ENCODE measurements around the gene QSOX1.

QSOX1 gene

DNA sequence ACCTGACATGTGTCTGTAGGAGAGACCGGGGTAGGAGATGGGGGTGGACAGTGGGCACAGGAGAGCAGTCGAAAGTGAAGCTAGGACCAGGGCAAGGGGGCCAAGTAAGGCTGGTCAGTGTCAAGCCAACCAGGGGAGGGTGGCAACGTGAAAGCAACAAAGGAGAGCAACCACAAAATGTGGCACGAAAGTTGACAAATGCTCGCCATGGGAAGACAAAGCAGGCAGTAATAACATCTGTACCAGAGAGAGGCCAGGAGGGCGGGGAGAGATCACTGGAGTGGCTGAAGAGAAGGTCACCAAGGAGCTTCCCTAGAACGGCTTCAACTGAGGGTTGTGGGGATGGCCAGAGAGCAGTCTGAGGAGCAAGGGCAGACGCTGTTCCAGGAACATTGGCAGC, 17.0 kb downstream of the QSOX1 start:
- H3K4me3 ChIP-seq (ENCODE audit: low read length), result no peak overlapping the region
- TF ChIP-seq ZNF274 (IDR thresholded peaks at IDR 0.05; ENCODE audit: low read depth, low read length), result no peak

DNA sequence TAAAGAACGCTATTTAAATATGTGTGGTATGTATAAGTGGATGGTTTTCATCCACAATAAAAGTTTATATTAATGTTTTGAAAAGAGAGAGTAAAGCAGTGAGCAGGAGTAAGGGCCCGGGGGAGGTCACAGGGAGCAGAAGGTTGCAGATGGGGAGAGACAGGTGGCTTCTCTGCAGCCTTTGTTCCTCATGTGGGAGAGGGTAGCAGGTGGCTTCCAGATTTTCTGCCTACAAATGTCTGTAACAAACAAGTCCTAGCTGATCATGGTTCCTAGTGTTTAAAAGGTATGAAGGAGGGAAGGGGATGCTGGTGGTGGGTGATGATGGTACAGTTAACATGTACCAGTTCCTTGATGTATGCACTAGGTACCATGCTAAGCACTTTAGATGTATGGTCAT, 18.8 kb downstream of the QSOX1 start:
- H3K4me3 ChIP-seq (ENCODE audit: low read length), result no peak overlapping the region

DNA sequence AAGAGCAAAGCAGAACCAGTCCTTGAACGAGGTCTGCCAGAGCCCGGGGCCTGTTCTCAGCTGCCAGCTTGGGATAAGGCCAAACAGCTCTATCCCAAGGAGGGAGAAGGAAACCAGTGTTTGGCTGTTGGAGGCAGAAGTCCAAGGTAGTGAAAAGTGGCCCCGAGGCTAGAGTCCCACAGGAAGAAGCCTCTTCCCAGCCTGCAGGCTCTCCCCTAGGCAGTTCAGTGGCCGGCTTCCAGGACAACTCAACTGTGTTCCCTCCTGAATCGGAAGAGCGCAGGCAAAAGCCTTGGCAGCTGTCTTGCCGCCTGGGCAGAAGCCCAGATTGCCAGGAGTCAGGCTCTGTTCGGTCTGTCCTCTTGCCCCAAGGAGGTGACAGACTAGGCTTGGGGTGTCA, 19.3 kb downstream of the QSOX1 start:
- TF ChIP-seq ZNF274 (IDR thresholded peaks at IDR 0.05; ENCODE audit: low read depth, low read length), result no peak
- H3K4me3 ChIP-seq (ENCODE audit: low read length), result no peak overlapping the region

More for the DNA sequence above, 18.8 kb downstream of the QSOX1 start:
- TF ChIP-seq ZNF274 (IDR thresholded peaks at IDR 0.05; ENCODE audit: low read depth, low read length), result no peak

DNA sequence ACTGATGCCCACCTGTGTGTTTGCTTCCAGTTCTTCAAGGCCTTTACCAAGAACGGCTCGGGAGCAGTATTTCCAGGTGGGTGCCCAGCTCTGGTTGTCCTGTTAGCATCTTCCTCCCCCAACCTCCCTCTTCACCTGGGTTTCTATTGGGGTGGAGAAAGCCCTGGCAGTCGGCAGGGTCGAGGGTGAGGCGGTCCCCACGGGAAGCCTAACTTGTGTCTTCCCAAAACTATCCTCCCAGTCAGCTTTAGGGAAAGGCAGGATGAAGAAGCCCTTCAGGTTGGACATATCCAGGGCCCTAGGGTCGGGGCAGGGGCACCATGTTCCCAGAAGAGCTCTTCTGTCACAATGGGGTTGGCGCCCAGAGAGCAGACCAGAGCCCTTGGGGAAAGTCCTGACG, 20.6 kb downstream of the QSOX1 start:
- H3K4me3 ChIP-seq (ENCODE audit: low read length), result no peak overlapping the region
- TF ChIP-seq ZNF274 (IDR thresholded peaks at IDR 0.05; ENCODE audit: low read depth, low read length), result no peak

DNA sequence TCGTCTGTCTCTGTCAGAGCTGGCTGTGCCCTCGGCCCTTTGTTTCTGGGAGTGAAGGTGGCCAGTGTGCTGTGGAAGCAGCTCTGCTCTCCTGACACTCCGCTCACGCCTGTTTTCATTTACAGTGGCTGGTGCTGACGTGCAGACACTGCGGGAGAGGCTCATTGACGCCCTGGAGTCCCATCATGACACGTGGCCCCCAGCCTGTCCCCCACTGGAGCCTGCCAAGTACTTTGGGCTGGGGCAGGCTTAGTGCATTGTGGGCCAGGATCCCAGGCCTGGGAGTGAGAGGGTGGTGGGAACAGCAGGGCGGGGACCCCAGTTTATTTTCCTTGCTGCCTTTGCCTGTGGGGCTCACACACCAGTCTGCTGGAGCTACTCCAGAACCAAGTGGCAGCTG, 21.1 kb downstream of the QSOX1 start:
- no peak overlapping the region for H3K4me3 ChIP-seq (ENCODE audit: low read length)
- TF ChIP-seq ZNF274 (IDR thresholded peaks at IDR 0.05; ENCODE audit: low read depth, low read length), result no peak

DNA sequence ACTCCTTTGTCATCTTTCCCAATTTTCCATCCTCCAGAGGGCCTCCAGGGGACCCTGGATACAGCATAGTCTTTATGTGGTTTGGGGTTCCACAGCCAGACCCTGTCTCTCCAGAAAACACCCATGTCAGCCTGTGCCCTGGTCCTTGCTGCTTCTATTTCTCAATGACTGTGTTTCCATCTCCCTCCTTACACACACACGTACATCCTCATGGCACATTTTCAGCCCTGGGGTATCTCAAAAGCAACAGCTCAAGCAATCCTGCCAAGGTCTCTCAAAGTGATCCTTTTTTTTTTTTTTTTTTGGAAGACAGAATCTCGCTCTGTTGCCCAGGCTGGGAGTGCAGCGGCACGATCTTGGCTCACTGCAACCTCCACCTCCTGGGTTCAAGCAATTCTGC, 22.3 kb downstream of the QSOX1 start:
- no peak overlapping the region for H3K4me3 ChIP-seq (ENCODE audit: low read length)
- no peak for TF ChIP-seq ZNF274 (IDR thresholded peaks at IDR 0.05; ENCODE audit: low read depth, low read length)

DNA sequence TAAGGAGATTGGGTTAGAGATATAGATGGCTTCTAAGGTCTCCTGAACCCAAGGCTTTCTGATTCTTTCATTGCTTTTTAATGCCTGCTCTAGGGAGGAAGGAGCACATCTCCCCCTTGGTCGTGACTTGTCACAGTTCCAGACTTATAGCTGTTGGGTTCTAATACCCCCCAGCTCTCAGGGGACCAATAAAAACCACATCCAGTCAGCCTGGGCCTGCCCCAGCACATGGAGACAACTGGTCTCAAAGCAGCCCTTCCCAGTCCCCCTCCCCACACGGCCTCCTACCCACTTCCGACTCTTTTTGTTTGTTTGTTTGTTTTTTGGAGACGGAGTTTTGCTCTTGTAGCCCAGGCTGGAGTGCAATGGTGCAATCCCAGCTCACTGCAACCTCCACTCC, 23.3 kb downstream of the QSOX1 start:
- H3K4me3 ChIP-seq (ENCODE audit: low read length), result no peak overlapping the region
- TF ChIP-seq ZNF274 (IDR thresholded peaks at IDR 0.05; ENCODE audit: low read depth, low read length), result no peak

DNA sequence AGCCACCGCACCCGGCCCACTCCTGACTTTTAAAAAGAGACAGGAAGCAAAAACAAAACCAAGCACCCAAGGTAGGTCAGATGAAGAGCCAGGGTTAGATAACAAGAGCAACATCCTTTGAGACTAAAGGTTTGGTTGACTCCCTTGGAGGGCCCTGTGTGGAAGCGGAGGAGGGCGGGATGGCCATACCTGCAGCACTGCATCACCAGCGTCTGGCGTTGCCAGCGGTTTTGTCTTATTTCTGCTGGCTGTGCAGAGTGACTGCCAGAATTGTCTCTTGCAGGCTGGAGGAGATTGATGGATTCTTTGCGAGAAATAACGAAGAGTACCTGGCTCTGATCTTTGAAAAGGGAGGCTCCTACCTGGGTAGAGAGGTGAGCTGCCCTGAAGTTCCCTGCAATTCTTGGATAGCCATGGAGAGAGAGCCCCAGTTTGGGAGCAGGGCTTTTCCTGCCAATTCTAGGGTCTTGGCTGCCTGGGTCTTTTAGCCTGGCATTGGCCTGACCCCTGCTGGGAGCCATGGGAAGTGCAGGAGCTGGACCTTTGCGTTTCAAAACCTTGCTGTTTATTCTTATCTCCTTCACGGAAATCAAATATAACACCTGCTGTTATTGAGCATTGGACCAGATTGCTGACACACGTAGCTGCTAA, 24.0 kb downstream of the QSOX1 start:
- no peak overlapping the region for H3K4me3 ChIP-seq (ENCODE audit: low read length)
- no peak for TF ChIP-seq ZNF274 (IDR thresholded peaks at IDR 0.05; ENCODE audit: low read depth, low read length)

DNA sequence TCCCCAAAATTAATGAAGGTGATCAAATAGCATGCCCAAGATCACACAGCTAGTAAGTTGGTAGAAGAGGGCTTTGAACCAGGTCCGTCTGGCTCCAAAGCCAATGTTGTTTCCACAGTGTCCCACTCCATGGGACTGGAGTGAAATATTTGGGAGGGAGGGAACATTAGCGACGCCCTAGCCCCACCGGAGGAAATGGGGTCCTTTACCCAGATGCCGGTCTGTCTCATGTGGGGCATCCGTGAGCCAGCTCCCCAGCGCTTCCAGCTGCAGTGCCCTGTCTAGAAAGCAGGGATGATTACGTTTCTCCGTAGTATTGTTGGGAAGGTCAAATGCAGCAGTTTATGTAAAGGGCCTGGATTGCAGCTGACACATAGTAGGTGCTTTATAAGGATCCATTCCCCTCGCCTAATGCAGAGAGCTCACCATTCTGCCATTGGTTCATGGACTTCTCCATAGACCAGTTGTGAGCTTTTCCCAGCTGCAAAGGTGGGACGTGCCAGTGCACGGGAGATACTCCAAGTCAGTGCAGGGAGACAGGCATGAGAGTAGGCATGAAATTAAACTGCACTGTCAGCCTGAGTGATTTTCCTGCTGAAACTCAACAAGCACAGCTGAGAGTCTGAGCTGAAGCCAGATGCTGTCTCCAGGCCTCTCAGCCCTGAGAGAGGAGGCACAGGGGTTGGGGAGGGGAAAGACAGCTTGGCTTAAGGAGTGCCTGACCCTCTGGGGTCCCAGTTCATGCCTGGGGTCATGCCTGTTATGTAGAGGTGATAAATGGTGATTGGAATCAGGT, 24.7 kb downstream of the QSOX1 start:
- no peak overlapping the region for H3K4me3 ChIP-seq (ENCODE audit: low read length)
- no peak for TF ChIP-seq ZNF274 (IDR thresholded peaks at IDR 0.05; ENCODE audit: low read depth, low read length)

DNA sequence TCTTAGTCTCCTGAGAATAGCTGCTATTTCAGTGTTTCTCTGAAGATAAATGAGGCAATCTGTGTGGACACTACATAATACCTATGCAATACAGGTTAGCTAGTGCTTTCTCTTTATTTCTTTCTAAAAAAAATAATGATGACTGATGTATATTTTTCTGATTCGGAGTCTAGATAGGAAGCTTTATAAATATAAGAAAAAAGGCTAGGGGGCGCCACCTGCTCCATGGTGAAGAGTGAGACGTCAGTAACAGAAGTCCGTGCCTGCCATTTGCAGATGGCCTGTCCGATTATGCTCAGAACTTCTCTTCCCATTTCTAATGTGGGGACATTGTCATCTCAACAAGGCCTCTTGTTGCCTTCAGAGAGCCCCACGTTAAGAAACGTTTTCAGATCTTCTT, 26.4 kb downstream of the QSOX1 start:
- H3K4me3 ChIP-seq (ENCODE audit: low read length), result no peak overlapping the region
- TF ChIP-seq ZNF274 (IDR thresholded peaks at IDR 0.05; ENCODE audit: low read depth, low read length), result no peak

DNA sequence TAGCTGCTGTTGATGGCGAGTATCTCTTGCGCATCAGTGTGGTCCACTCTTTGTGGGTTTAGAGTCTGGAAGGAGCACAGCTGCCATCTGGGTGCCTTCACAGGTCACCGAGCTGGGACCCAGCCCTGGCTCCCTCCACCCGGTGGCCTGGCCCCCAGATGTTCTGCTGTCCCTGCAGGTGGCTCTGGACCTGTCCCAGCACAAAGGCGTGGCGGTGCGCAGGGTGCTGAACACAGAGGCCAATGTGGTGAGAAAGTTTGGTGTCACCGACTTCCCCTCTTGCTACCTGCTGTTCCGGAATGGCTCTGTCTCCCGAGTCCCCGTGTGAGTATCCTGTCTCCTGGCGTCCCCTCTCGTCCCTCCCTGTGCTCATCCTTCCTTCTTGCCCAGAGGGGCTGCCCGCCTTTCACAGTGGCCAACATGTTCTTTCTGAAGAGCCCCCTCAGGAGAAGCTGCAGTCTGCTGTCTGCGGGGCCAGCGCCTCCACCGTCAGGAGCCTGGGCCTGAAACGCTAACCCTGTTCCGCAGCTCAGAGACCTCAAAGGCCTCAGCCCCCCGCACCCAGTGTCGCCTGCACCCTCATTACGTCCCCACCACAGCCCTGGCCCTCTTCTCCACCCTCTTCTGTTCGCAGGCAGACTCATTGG, 27.4 kb downstream of the QSOX1 start:
- no peak for TF ChIP-seq ZNF274 (IDR thresholded peaks at IDR 0.05; ENCODE audit: low read depth, low read length)
- H3K4me3 ChIP-seq (ENCODE audit: low read length), result no peak overlapping the region

DNA sequence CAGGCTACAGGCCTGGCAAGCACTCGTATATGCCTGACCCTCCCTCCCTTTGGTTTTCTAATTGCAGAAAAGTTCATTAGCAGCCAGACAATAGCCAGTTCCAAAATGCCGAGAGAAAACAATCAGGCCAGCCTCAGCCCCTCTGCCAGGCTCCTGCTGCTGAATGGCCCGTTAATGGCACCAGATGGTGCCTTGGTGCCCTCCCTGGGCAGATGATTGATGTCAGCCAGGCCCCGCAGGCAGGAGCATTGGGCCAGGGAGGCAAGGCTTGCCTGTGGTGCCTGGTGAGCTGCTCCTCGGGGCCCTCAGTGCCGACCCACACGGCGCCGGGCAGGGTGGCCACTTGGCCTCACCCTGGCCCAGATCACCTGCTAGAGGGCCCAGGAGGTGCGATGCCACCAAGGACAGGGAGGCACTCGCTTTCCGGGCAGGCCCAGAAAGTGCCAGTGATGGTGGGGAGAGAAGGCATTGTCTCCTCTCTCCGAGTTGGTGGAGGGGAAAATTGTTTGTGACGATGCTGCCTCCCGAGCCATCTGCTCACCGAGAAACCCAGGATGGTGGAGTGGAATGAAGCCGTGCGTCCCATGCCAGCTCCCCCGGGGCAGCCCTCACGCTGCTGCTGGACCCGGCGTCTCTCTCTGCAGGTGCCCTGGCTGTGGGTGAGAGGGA, 28.1 kb downstream of the QSOX1 start:
- no peak for TF ChIP-seq ZNF274 (IDR thresholded peaks at IDR 0.05; ENCODE audit: low read depth, low read length)
- no peak overlapping the region for H3K4me3 ChIP-seq (ENCODE audit: low read length)

DNA sequence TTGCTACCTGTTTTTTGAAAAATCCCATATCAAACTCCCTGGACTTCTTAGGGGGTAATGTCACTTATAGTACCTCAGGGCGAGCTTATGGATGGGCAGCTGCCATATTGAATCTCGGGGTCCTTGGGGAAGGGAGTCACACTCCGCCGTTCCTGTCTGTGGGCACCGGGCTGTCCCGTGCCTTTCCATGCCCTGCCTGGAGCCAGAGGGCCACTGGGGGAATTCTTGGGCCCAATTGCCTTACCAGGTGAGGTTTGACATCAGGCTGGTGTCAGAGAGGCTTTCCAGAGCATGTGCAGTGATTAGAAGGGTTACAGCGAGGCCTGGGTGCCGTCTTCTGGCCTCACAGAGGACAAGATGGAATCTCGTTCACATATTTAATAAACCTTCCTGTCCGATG, 28.8 kb downstream of the QSOX1 start:
- no peak overlapping the region for H3K4me3 ChIP-seq (ENCODE audit: low read length)
- TF ChIP-seq ZNF274 (IDR thresholded peaks at IDR 0.05; ENCODE audit: low read depth, low read length), result no peak

DNA sequence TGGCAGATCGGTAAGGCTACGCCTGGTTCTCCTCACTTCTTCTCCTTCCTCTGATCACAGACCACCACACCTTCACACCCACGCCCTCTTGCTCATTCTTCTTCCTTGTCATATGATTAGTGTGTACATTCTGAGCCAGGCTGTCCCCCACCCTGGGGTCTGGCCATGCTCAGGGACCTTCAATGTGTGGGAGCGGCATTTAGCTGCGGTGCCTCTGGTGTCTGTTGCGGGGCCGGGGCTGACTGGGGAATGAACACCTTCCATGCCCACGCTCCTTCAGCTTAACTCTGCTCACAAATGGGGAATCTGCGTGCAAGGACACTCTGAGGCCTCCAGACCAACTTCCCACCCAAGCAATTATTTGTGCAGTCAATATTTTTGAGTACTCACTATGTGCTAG, 29.4 kb downstream of the QSOX1 start:
- H3K4me3 ChIP-seq (ENCODE audit: low read length), result no peak overlapping the region
- TF ChIP-seq ZNF274 (IDR thresholded peaks at IDR 0.05; ENCODE audit: low read depth, low read length), result no peak

Measured in GM08714 (cell line).